ENCODE measurements around the gene ADRA2C.

The ADRA2C gene

GRCh38 chr4:3745886-3746656 lies 20.1 kb upstream of the ADRA2C start:
- H3K4me1 ChIP-seq (ENCODE audit: control insufficient read depth, insufficient read depth, low read length, poor library complexity, severe bottlenecking), result no peaks in the 10 kb centered on the region
- no peak overlapping the region for H3K4me3 ChIP-seq (ENCODE audit: insufficient read depth, low read depth, low read length, poor library complexity, severe bottlenecking)
- no peak for DNase-seq
- H3K27me3 ChIP-seq (replicated peaks; ENCODE audit: control insufficient read depth, insufficient read depth, low read length, poor library complexity, severe bottlenecking), result peaks cover 7% of the 10 kb centered on the region
- no peak overlapping the region for H3K27ac ChIP-seq (ENCODE audit: insufficient read depth, low read length, poor library complexity, severe bottlenecking)
- no peaks in the 10 kb centered on the region for H3K36me3 ChIP-seq (ENCODE audit: control insufficient read depth, insufficient read depth, low read length)
- no peaks in the 10 kb centered on the region for H3K9me3 ChIP-seq (ENCODE audit: control insufficient read depth, low read length)

GRCh38 chr4:3746701-3747580 lies 19.2 kb upstream of the ADRA2C start:
- H3K4me3 ChIP-seq (ENCODE audit: insufficient read depth, low read depth, low read length, poor library complexity, severe bottlenecking), result no peak overlapping the region
- DNase-seq, result no peak
- H3K27ac ChIP-seq (ENCODE audit: insufficient read depth, low read length, poor library complexity, severe bottlenecking), result no peak overlapping the region
- H3K4me1 ChIP-seq (ENCODE audit: control insufficient read depth, insufficient read depth, low read length, poor library complexity, severe bottlenecking), result no peaks in the 10 kb centered on the region
- H3K36me3 ChIP-seq (ENCODE audit: control insufficient read depth, insufficient read depth, low read length), result no peaks in the 10 kb centered on the region
- H3K27me3 ChIP-seq (replicated peaks; ENCODE audit: control insufficient read depth, insufficient read depth, low read length, poor library complexity, severe bottlenecking), result peaks cover 9% of the 10 kb centered on the region
- H3K9me3 ChIP-seq (ENCODE audit: control insufficient read depth, low read length), result no peaks in the 10 kb centered on the region

GRCh38 chr4:3747581-3747904 lies 18.6 kb upstream of the ADRA2C start:
- no peaks in the 10 kb centered on the region for H3K9me3 ChIP-seq (ENCODE audit: control insufficient read depth, low read length)
- H3K4me1 ChIP-seq (ENCODE audit: control insufficient read depth, insufficient read depth, low read length, poor library complexity, severe bottlenecking), result no peaks in the 10 kb centered on the region
- H3K27me3 ChIP-seq (replicated peaks; ENCODE audit: control insufficient read depth, insufficient read depth, low read length, poor library complexity, severe bottlenecking), result peaks cover 9% of the 10 kb centered on the region
- no peak for DNase-seq
- no peak overlapping the region for H3K27ac ChIP-seq (ENCODE audit: insufficient read depth, low read length, poor library complexity, severe bottlenecking)
- no peaks in the 10 kb centered on the region for H3K36me3 ChIP-seq (ENCODE audit: control insufficient read depth, insufficient read depth, low read length)
- no peak overlapping the region for H3K4me3 ChIP-seq (ENCODE audit: insufficient read depth, low read depth, low read length, poor library complexity, severe bottlenecking)

GRCh38 chr4:3748136-3748898 lies 17.9 kb upstream of the ADRA2C start:
- no peak overlapping the region for H3K27ac ChIP-seq (ENCODE audit: insufficient read depth, low read length, poor library complexity, severe bottlenecking)
- DNase-seq, result no peak
- no peaks in the 10 kb centered on the region for H3K4me1 ChIP-seq (ENCODE audit: control insufficient read depth, insufficient read depth, low read length, poor library complexity, severe bottlenecking)
- no peaks in the 10 kb centered on the region for H3K36me3 ChIP-seq (ENCODE audit: control insufficient read depth, insufficient read depth, low read length)
- peaks cover 9% of the 10 kb centered on the region for H3K27me3 ChIP-seq (replicated peaks; ENCODE audit: control insufficient read depth, insufficient read depth, low read length, poor library complexity, severe bottlenecking)
- H3K4me3 ChIP-seq (ENCODE audit: insufficient read depth, low read depth, low read length, poor library complexity, severe bottlenecking), result no peak overlapping the region
- H3K9me3 ChIP-seq (ENCODE audit: control insufficient read depth, low read length), result no peaks in the 10 kb centered on the region

- no peaks in the 10 kb centered on the region for H3K36me3 ChIP-seq (ENCODE audit: control insufficient read depth, insufficient read depth, low read length)
- peaks cover 9% of the 10 kb centered on the region for H3K27me3 ChIP-seq (replicated peaks; ENCODE audit: control insufficient read depth, insufficient read depth, low read length, poor library complexity, severe bottlenecking)
- H3K9me3 ChIP-seq (ENCODE audit: control insufficient read depth, low read length), result no peaks in the 10 kb centered on the region
- H3K4me1 ChIP-seq (ENCODE audit: control insufficient read depth, insufficient read depth, low read length, poor library complexity, severe bottlenecking), result no peaks in the 10 kb centered on the region
- no peak overlapping the region for H3K4me3 ChIP-seq (ENCODE audit: insufficient read depth, low read depth, low read length, poor library complexity, severe bottlenecking)
- no peak overlapping the region for H3K27ac ChIP-seq (ENCODE audit: insufficient read depth, low read length, poor library complexity, severe bottlenecking)
- DNase-seq, result no peak
Observed at GRCh38 chr4:3749081-3749480, 17.1 kb upstream of the ADRA2C start.

- peaks cover 6% of the 10 kb centered on the region for H3K27me3 ChIP-seq (replicated peaks; ENCODE audit: control insufficient read depth, insufficient read depth, low read length, poor library complexity, severe bottlenecking)
- no peak for DNase-seq
Observed at GRCh38 chr4:3750334-3750733, 15.9 kb upstream of the ADRA2C start.

GRCh38 chr4:3752022-3752421 lies 14.2 kb upstream of the ADRA2C start:
- Histone ChIP-seq H3K27ac (ENCODE audit: insufficient read depth, low read length, poor library complexity, severe bottlenecking) (no peak overlapping the region), H3K9me3 (ENCODE audit: control insufficient read depth, low read length) (no peaks in the 10 kb centered on the region), H3K27me3 (replicated peaks; ENCODE audit: control insufficient read depth, insufficient read depth, low read length, poor library complexity, severe bottlenecking) (peaks cover 6% of the 10 kb centered on the region), H3K4me1 (ENCODE audit: control insufficient read depth, insufficient read depth, low read length, poor library complexity, severe bottlenecking) (no peaks in the 10 kb centered on the region), H3K36me3 (ENCODE audit: control insufficient read depth, insufficient read depth, low read length) (no peaks in the 10 kb centered on the region), H3K4me3 (ENCODE audit: insufficient read depth, low read depth, low read length, poor library complexity, severe bottlenecking) (no peak overlapping the region)
- DNase-seq, result no peak

More at GRCh38 chr4:3750334-3750733, 15.9 kb upstream of the ADRA2C start:
- no peak overlapping the region for H3K27ac ChIP-seq (ENCODE audit: insufficient read depth, low read length, poor library complexity, severe bottlenecking)
- H3K36me3 ChIP-seq (ENCODE audit: control insufficient read depth, insufficient read depth, low read length), result no peaks in the 10 kb centered on the region
- H3K9me3 ChIP-seq (ENCODE audit: control insufficient read depth, low read length), result no peaks in the 10 kb centered on the region
- no peaks in the 10 kb centered on the region for H3K4me1 ChIP-seq (ENCODE audit: control insufficient read depth, insufficient read depth, low read length, poor library complexity, severe bottlenecking)
- H3K4me3 ChIP-seq (ENCODE audit: insufficient read depth, low read depth, low read length, poor library complexity, severe bottlenecking), result no peak overlapping the region

- Histone ChIP-seq H3K27me3 (replicated peaks; ENCODE audit: control insufficient read depth, insufficient read depth, low read length, poor library complexity, severe bottlenecking) (peaks cover 6% of the 10 kb centered on the region), H3K36me3 (ENCODE audit: control insufficient read depth, insufficient read depth, low read length) (no peaks in the 10 kb centered on the region)
Observed at GRCh38 chr4:3753726-3754412, 12.3 kb upstream of the ADRA2C start.

GRCh38 chr4:3756343-3757059 lies 9.7 kb upstream of the ADRA2C start:
- H3K36me3 ChIP-seq (ENCODE audit: control insufficient read depth, insufficient read depth, low read length), result no peaks in the 10 kb centered on the region
- no peaks in the 10 kb centered on the region for H3K9me3 ChIP-seq (ENCODE audit: control insufficient read depth, low read length)
- H3K27ac ChIP-seq (ENCODE audit: insufficient read depth, low read length, poor library complexity, severe bottlenecking), result no peak overlapping the region
- no peaks in the 10 kb centered on the region for H3K4me1 ChIP-seq (ENCODE audit: control insufficient read depth, insufficient read depth, low read length, poor library complexity, severe bottlenecking)
- no peak overlapping the region for H3K4me3 ChIP-seq (ENCODE audit: insufficient read depth, low read depth, low read length, poor library complexity, severe bottlenecking)
- no peak for DNase-seq
- H3K27me3 ChIP-seq (replicated peaks; ENCODE audit: control insufficient read depth, insufficient read depth, low read length, poor library complexity, severe bottlenecking), result no peaks in the 10 kb centered on the region

More at GRCh38 chr4:3753726-3754412, 12.3 kb upstream of the ADRA2C start:
- Histone ChIP-seq H3K4me1 (ENCODE audit: control insufficient read depth, insufficient read depth, low read length, poor library complexity, severe bottlenecking) (no peaks in the 10 kb centered on the region), H3K4me3 (ENCODE audit: insufficient read depth, low read depth, low read length, poor library complexity, severe bottlenecking) (no peak overlapping the region), H3K9me3 (ENCODE audit: control insufficient read depth, low read length) (no peaks in the 10 kb centered on the region), H3K27ac (ENCODE audit: insufficient read depth, low read length, poor library complexity, severe bottlenecking) (no peak overlapping the region)
- no peak for DNase-seq

Measured in effector memory CD4-positive, alpha-beta T cell (primary cell).